SW 1271 (cell line): Measurements from ENCODE around the gene ATP1B1.
"Not testable (repeated sequence)": the region's sequence is repeated elsewhere in the genome, so short reads cannot be mapped to it uniquely, and the experiment has no call there.

ENCODE experiments used
- DNase-seq, 2 experiments: peaks; one replicate each; lab custom pipeline; 2025; lab: John Stamatoyannopoulos, UW

Gene ATP1B1

GRCh38 chr1:169142129-169142528 is 35.6 kb downstream of the ATP1B1 start:
- no peak for DNase-seq

DNA sequence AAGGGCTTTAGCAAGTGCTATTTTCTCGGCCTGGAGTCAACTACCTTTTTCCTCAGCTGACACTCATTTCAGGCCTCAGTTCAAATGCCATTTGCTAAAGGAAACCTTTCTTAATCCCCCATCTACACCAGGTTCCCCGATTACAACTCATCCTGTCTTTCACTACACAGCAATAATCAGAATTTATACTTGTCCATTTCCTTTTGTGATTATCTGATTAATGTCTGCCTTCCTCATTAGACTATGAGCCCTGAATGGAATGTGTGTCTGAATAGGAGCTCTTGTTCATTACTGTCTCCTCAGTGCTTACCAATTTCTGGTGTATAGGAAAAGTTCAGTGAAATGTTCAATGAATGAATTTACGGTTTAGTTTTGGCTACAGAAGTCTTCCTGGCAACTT is 36.9 kb downstream of the ATP1B1 start:
- no peak for DNase-seq

GRCh38 chr1:169143984-169144383 is 37.5 kb downstream of the ATP1B1 start:
- no peak for DNase-seq

DNA sequence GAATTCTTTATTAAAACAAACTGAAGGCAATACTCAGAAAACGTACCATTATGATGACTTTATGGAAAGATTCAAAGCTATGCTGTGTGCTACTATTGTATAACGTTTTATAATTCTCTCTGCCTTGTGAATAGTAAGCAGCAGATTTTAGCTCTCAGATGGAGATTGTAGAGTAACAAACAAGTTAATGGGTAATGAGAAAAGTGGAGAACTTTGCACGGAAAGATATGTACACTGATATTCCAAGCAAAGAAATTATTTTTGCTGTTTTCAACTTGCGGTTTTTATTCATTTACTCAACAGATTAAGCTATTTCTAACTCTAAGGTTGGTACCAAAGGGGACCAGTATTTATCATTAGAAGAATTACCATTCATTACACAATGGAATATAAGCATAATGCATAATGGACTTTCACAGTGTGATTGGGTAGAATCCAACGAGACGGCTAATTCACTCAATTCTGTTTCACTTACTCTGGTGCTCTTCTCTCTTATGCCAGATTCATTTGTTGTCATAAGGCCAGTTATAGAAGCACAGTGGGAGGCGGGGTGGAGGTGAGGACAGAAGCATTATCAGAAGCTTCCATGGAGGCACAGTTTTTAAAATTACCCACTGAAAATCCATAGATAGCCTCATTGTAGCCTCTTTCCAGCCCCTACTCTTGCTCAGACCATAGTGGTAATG is 38.6 kb downstream of the ATP1B1 start:
- no peak for DNase-seq

- DNase-seq, result no peak
Measured at GRCh38 chr1:169146576-169147214, 40.2 kb downstream of the ATP1B1 start.

- DNase-seq, result no peak
Measured at GRCh38 chr1:169148472-169149252, 42.2 kb downstream of the ATP1B1 start.

DNA sequence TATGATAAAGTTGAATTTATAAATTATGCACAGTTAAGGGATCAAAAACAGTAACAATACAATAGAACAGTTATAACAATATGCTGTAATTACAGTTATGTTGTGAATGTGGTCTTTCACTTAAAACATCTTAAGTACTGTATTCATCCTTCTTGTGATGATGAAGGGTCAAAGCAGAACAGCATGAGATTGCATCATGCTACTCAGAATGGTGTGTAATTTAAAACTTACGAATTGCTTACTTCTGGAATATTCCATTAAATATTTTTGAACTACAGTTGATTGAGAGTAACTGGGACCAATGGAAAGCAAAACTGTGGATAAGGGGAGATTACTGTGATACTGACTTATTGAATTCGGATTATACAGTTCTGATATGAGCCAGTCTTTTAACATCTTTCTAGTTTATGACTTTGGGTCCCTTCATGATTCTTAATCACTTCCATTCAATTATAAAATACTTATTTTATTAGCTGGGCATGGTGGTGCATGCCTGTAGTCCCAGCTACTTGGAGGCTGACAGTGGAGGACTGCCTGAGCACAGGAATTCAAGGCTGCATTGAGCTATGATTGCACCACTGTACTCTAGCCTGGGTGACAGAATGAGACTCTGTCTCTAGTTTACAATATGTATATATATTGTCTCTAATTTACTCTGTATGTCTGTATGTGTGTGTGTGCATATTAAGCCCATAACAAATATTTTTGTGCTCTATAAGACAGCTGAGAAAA is 43.2 kb downstream of the ATP1B1 start:
- DNase-seq, result no peak

DNA sequence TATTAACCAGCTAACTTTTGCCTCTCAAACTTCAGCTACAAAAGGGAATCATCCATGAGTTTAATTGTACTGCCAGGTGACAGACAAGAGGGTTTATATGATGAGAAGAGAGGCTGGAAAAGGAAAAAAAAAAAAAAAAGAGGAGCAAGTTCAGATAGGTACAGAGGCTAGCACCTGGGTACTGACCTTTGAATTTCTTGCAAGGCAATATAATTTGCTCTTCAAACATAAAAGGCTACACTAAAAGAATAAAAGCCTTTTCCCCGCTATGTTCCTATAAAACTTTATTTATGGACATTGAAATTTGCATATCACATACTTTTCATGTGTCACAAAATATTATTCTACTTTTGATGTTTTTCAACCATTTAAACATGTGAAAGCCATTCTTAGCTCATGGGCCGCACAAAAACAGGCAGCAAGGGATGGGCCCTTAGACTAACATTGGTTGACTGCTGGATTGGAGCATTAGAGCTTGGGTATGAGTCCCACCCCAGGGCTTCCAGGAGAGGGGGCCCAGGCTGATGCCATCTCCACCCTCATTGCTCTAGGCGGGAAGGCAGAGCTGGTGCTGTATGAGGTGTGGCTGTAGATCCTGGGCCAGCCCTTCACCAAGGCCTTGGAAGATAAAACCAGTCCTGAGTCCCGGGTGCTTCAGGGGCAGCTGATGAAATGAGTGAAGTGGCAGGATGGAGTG is 44.3 kb downstream of the ATP1B1 start:
- DNase-seq, result no peak

DNA sequence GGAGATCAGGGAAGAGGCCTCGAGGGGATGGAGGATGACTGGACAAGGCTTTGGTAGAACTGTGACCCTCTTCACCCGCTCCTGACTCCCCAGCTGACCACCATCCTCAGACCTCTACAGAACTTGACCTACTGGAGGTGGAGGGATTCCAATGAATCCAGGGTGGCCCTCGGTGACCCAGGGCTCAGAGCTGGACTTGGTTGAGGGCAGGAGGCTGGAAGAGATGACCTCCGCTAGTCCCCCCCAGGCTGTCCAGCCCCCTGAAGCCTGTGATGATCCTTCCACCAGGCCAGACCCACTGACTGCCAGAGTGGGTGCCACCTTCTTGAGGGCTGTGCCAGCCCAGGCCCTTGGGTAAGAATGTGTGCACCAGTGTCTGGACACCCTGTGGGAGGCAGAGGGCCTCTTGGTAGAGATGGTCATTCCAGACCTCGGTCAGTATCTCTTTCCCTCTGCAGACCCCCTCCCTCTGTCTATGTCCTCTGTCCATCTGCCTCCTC is 44.9 kb downstream of the ATP1B1 start:
- no peak for DNase-seq

DNA sequence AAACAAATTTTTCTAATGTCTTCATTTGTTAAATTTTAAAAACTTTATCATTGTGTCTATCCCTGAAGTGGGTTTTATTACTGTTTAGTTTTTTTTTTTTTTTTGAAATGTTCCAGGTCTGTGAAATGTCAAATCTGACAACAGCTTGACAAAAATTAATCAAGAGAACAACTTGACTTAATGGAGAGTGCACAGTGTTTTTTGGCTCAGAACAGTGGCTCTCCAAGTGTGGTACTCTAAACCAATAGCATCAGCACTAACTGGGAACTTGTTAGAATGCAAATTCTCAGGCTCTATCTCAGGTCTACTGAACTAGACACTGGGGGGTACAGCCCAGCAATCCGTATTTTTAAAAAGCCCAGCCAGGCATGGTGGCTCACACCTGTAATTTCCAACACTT is 49.2 kb downstream of the ATP1B1 start:
- no peak for DNase-seq

DNA sequence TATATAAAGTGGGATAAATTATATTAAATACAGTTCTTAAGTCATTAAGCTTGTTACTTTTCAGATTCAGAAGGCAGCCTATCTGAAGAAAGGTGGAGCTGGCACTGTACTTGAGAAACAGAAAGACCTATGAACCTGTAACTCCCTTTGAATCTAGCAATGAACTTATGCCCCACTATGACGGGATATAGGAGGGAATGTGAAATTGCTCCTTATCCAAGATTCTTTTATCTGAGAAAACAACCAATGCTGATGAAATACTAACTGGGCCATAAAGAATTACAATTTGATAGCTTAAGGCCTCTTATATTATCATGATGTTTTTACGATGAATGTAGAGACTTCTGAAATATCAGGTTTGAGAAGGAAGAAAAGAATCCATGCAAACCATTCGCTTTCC is 50.1 kb downstream of the ATP1B1 start:
- no peak for DNase-seq

DNA sequence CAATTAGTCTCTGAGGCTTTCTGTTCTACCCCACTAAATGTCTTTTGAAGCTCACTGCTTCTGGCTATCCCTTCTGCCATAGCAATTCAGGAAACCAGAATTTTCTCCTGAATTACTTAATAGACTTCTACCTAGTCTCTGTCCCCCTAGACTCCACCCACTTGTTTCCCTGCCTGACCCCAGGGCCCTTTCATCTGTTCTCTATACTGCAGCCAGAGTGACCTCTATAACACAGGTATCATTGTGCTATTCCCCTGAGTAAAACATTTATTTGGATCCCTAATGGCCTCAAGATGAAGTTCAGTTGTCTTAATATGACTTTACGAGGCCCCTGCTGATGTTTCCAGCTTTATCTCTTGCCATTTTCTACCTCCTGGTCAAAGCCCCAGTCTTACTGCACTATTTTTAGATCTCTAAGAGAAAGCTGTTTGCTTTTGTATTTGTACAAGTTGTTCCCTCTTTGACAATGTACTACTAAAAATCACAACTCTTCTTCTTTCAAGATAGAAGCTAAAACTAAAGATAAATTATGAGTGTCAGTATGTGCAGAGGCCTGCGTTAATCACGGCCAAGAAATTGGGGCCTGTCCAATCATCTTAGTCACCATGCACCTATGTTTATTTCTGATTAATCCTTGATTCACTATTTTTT is 54.5 kb downstream of the ATP1B1 start:
- no peak for DNase-seq

GRCh38 chr1:169161496-169162194 is 55.2 kb downstream of the ATP1B1 start:
- DNase-seq, result no peak

- no peak for DNase-seq
Measured at GRCh38 chr1:169163059-169163458, 56.6 kb downstream of the ATP1B1 start.

DNA sequence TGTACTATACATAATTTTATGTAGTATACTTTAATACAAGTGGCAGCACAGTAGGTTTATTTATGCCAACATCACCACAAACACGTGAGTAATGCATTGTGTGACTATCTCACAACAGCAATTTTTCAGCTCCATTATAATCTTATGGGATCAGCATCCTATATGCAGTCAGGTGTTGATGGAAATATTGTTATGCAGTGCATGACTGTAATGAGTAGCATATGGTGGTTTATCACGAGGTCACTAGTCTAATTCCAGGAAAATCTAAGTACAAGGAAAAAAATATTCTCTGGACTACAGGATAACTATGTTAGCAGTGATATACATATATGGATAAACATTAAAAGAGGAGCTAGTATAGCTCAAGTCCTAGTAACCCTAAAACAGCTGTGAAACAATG is 69.0 kb downstream of the ATP1B1 start:
- no peak for DNase-seq

DNA sequence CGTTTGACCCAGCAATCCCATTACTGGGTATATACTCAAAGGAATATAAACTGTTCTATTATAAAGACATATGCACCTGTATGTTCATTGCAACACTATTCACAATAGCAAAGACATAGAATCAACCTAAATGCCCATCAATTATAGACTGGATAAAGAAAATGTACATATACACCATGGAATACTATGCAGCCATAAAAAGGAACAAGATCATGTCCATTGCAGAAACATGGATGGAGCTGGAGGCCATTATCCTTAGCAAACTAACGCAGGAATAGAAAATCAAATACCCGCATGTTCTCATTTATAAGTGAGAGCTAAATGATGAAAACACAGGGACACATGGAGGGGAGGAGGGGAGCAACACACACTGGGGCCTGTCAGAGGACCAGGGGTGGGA is 72.9 kb downstream of the ATP1B1 start:
- not testable (repeated sequence) for DNase-seq

- no peak for DNase-seq
Measured at GRCh38 chr1:169180174-169180573, 73.7 kb downstream of the ATP1B1 start.
